B cell (primary cell): ENCODE results near the gene QSER1.

Source experiments
- CTCF ChIP-seq: fragments of 200-600 bp; IDR thresholded peaks from one replicate; pipeline ENCODE4 v1.8.0; 2022; ENCODE audit warnings: antibody characterized with exemption, mild to moderate bottlenecking
- EZH2 ChIP-seq: IDR thresholded peaks from 2 replicates; pipeline ENCODE4 v1.6.1; 2012; ENCODE audit warnings: borderline replicate concordance, low read depth, mild to moderate bottlenecking, moderate library complexity, low read length; ENCODE audit not compliant: insufficient read depth, poor library complexity, severe bottlenecking

GRCh38 chr11:32893093-32893342 is 407 bp downstream of the QSER1 start:
- TF ChIP-seq CTCF (no peak), EZH2 (no peak)
